ENCODE results near the gene CBX4. TPM values are rescaled to one million over a fixed set of nuclear protein-coding genes. Genes with fewer than 3 reads are reported as not detected.

Gene CBX4
- total RNA-seq, 1 donor: 8.3 TPM

GRCh38 chr17:79841369-79842135, 2.3 kb upstream of the CBX4 start:
- no peak for TF ChIP-seq CTCF (IDR thresholded peaks at IDR 0.05; ENCODE audit: insufficient read depth, low read length)
- no peak overlapping the region for H3K4me3 ChIP-seq (ENCODE audit: low read depth, low read length)
- no peak for DNase-seq (ENCODE audit: low read depth)

- TF ChIP-seq CTCF (IDR thresholded peaks at IDR 0.05; ENCODE audit: insufficient read depth, low read length): no peak
- H3K4me3 ChIP-seq (ENCODE audit: low read depth, low read length): no peak overlapping the region
- DNase-seq (ENCODE audit: low read depth): no peak
These were observed 1.7 kb upstream of the CBX4 start for GRCh38 chr17:79840989-79841286.

- DNase-seq (ENCODE audit: low read depth): peak; percentile 69
- H3K4me3 ChIP-seq (ENCODE audit: low read depth, low read length): no peak overlapping the region
- no peak for TF ChIP-seq CTCF (IDR thresholded peaks at IDR 0.05; ENCODE audit: insufficient read depth, low read length)
These were observed 1.2 kb upstream of the CBX4 start for GRCh38 chr17:79840269-79840988.

- peak; percentile 29 for TF ChIP-seq CTCF (IDR thresholded peaks at IDR 0.05; ENCODE audit: insufficient read depth, low read length)
- DNase-seq (ENCODE audit: low read depth): peak; percentile 70
- peak overlapping the region; percentile 83 for H3K4me3 ChIP-seq (ENCODE audit: low read depth, low read length)
These were observed 542 bp downstream of the CBX4 start for GRCh38 chr17:79838522-79839274.

GRCh38 chr17:79837888-79838521, 1.2 kb downstream of the CBX4 start:
- DNase-seq (ENCODE audit: low read depth): no peak
- no peak for TF ChIP-seq CTCF (IDR thresholded peaks at IDR 0.05; ENCODE audit: insufficient read depth, low read length)
- H3K4me3 ChIP-seq (ENCODE audit: low read depth, low read length): peak overlapping the region; percentile 83

Measured in fibroblast of the aortic adventitia (primary cell).